Left colon (tissue), 2 donors: Measurements from ENCODE around the gene RBBP6. TPM values are rescaled to one million over a fixed set of nuclear protein-coding genes. Genes with fewer than 3 reads are reported as not detected.

ENCODE experiments used
- ATAC-seq: fragments of 200-7000 bp; cut with Tn5 transposase; one replicate; pipeline ENCODE4 v1.9.1; 2020; ENCODE audit warnings: mild to moderate bottlenecking, moderate library complexity
- DNase-seq, 2 donors: peaks; one replicate each; pipeline ENCODE4 v3.0.0-alpha.2; 2020
- intact Hi-C, 2 donors: fragments of 100-400 bp; cut with DNase I in 1 of 2; cut with micrococcal nuclease in 1 of 2; formaldehyde crosslinking; loops; one replicate each; pipeline versions ENCODE4 v1.11.2 to v1.14.0; 2022; cut with DNase I, micrococcal nuclease
- total RNA-seq, 2 donors: library from RNA; stranded (reverse); fragmentation: NEBNext Ultra II Directional; extraction: Animal tissue kit (Norgen Biotek cat#: 25700); gene quantifications; one replicate each; pipeline ENCODE4 v1.2.1, GENCODE V29; 2021
- donor health status: DM: no; HTN: no; CAD: no.
- donor health status: DM: yes; HTN: yes; CAD: no.

Gene RBBP6
- total RNA-seq, 2 donors from 2014 or later: 33.3 to 40.6 TPM

DNA sequence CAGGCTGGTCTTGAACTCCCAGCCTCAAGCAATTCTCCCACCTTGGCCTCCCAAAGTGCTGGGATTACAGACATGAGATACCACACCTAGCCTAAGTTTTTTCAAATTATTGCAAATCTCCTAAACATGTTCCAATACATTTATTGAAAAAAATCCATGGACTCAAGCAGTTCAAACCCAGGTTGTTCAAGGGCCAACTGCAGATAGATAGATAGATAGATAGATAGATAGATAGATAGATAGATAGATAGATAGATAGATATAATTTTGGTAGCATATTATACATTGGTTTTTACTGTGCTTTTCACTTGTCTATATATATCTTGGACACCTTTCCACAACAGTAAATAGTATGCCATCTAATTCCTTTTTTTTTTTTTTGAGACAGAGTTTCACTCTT, 20.9 kb upstream of the RBBP6 start:
- intact Hi-C loops: no loop called here
- ATAC-seq (no peak), DNase-seq (no peak)

GRCh38 chr16:24520983-24521382, 18.4 kb upstream of the RBBP6 start:
- intact Hi-C loops: no loop called here
- no peak for ATAC-seq
- no peak for DNase-seq

DNA sequence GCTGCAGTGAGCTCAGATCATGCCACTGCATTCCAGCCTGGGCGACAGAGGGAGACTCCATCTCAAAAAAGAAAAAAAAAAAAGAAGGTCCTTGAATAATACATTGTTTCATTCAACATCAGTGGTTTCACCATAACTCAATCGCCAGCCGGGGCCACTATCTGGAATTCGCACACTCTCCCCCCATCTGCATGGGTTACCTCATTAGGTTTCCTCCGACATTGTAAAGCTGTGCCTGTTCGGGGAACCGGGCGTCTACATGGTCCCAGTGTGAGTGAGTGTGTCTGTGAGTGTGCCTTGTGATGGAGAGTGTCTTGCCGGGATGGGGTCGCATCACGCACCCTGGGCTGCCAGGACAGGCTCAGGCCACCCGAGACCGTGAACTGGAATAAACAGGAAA, 16.6 kb upstream of the RBBP6 start:
- DNase-seq: no peak

GRCh38 chr16:24523569-24523968, 15.8 kb upstream of the RBBP6 start:
- intact Hi-C loops: no loop called here
- no peak for DNase-seq
- ATAC-seq: no peak

More for the DNA sequence above, 16.6 kb upstream of the RBBP6 start:
- intact Hi-C loops: no loop called here
- ATAC-seq: no peak

GRCh38 chr16:24524855-24525677, 14.3 kb upstream of the RBBP6 start:
- ATAC-seq (no peak), DNase-seq (no peak)
- intact Hi-C loops: no loop called here

DNA sequence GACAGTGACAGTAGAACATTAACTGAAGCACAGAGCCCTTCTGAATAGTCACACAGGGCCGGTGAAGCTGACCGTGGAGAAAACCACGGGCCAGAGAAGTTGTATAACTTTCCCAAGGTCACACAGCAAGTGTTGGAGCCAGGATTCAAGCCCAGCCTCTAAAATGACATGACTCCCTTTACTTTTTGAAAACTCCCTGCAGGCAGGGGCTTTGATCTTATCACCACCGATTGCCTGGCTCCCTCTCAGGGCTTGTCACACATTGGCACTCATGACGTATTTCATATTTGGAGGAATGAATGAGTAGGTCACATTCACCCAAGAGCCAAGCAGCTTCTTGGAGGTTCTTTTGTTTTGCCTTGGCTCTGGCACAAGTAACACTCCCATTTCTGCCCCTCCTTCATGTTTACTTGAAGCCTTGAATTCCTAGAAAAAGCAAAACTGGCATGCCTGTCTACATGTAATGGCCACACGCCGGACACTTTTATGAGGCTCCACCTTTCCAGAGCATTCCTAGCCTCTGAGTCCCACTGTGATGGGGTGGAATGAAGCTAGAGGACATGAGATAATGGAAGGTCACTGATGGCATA, 13.3 kb upstream of the RBBP6 start:
- DNase-seq (no peak), ATAC-seq (no peak)
- intact Hi-C loops: no loop called here

GRCh38 chr16:24526701-24527495, 12.5 kb upstream of the RBBP6 start:
- DNase-seq: no peak
- ATAC-seq: no peak

GRCh38 chr16:24531166-24531565, 8.2 kb upstream of the RBBP6 start:
- DNase-seq (no peak), ATAC-seq (no peak)
- intact Hi-C loops: no loop called here

More at GRCh38 chr16:24526701-24527495, 12.5 kb upstream of the RBBP6 start:
- intact Hi-C loops: no loop called here

DNA sequence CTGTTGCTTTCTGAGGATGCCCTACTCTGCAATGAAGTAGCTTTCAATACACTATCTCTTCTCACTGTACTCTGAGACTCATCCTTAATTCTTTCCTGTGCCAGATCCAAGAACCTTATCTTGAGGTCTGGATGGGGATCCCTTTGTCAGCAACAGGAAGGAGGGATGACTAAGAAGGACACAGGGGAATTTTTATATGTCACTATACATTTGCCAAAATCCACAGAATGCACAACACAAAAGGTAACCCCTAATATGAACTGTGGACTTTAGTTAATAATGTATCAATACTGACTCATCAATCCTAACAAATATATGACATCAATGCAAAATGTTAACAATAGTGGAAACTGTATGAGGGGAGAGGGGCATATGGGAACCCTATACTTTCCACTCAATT, 4.7 kb upstream of the RBBP6 start:
- ATAC-seq: no peak
- DNase-seq: no peak
- intact Hi-C loops: no loop called here

DNA sequence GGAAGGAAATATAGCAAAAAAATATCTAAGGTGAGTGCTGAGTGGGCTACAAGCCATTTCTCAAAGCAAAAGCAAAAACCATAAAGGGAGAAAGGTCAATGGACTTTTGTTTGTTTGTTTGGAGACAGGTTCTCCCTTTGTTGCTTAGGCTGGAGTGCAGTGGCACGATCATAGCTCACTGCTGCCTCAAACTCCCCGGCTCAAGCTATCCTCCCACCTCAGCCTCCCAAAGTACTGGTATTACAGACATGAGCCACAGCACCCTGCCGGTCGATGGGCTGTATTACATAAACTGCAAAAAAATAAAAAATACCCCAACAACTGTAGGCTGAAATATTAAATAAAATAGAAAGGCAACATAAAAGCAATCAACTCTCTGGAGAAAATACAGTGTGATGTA, 3.5 kb upstream of the RBBP6 start:
- DNase-seq: no peak
- intact Hi-C loops: no loop called here
- ATAC-seq: no peak

DNA sequence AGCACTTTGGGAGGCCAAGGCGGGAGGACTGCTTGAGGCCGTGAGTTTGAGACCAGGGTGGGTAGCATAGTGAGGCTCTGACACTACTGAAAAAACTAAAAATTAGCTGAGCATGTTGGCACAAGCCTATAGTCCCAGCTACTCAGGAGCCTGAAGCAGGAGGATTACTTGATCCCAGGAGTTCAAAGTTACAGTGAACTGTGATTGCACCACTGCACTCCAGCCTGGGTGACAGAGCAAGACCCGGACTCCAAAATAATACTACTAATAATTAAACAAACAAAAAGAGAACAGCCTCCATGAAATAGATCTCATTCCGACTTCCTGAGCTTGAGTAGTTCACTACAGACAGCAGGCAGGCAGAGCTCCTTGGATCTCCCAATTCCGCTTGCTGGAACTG, 2.7 kb upstream of the RBBP6 start:
- ATAC-seq (no peak), DNase-seq (no peak)
- intact Hi-C loops: no loop called here

DNA sequence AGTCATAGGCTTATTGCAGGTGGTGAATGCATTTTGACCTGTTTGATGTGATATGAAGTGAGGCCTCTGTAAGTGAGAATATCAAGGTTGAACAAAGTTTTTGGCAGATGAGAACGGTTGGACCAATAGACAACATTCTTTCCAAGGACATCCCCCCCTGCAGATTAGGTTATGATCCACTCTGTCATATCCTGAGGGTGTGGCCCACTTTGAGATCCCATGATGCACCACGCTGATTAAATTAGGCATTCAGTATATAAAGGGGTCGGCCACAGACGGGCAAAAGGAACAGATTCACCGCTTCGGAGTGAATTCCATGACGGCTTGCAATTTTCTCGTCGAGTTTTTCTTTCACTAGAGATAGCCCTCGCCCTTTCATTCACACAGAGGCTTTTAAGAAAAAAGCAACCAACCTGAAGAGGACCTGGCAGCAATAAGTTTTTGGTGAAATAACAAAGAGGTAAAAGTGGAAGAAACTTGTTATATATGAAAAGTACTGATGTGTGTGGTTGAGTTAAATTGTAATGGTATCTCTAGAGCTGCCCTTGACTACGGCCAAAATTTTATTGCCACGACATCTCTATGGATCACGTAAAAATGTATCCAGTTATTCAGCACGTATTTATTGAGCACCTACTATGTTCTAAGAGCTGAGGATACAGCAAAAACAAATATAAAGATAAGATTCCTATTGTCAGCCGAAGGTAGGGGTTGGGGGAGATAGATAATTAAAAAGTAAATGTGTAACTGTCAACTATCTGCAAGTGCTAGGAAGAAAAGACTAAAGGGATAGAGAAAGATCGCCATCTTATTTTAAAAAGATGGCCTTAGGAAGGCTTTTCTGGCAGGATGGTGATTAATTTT, 1.7 kb upstream of the RBBP6 start:
- no peak for DNase-seq
- intact Hi-C loops: no loop called here
- ATAC-seq: no peak

GRCh38 chr16:24538756-24539294, 541 bp upstream of the RBBP6 start:
- DNase-seq (no peak), ATAC-seq (peak; percentile 64)
- intact Hi-C loops: no loop called here

- DNase-seq (peak; percentile 59 to 75), ATAC-seq (peak; percentile 65)
- intact Hi-C loops: no loop called here
Measured at GRCh38 chr16:24539850-24540601, 660 bp downstream of the RBBP6 start.

- no peak for ATAC-seq
- DNase-seq: peak in 1 of 2 donors; percentile 23
- intact Hi-C loops: no loop called here
Measured at GRCh38 chr16:24540602-24541210, 1.3 kb downstream of the RBBP6 start.

- intact Hi-C loops: no loop called here
- ATAC-seq: no peak
- no peak for DNase-seq
Measured at GRCh38 chr16:24541233-24541933, 2.0 kb downstream of the RBBP6 start.

DNA sequence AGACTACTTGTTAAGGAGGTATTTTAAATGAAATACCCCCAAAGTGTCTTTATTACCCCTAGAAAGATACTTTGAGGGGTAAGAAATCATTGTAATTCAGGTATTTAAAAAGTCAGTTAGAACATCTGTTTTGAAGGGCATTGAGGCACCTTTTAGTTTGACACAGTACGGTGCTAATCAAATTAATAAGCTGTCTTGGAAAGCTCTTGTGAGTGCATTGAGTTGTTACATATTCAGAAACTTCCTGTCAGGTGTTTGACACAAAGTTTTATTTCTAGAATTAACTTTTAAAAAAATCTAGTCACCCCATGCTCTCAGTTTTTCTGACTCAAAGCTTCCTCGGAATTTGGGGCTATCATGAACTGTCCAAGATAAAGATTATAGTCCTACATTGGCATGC, 4.6 kb downstream of the RBBP6 start:
- DNase-seq (no peak), ATAC-seq (no peak)
- intact Hi-C loops: no loop called here
